Stimulated activated CD8-positive, alpha-beta memory T cell treated with anti-CD3 and anti-CD28 coated beads, Interleukin-7, amount 100 ng/mL, for 48 hours (primary cell): ENCODE results near the gene MSANTD1.
"Not testable (repeated sequence)": the region's sequence is repeated elsewhere in the genome, so short reads cannot be mapped to it uniquely, and the experiment has no call there.

Experiments used
- DNase-seq, 2 donors: peaks; one replicate each; pipeline ENCODE4 v3.0.0-alpha.2; 2020; ENCODE audit warnings: low read depth in 1 of 2; ENCODE audit errors: extremely low read depth in 1 of 2

MSANTD1 gene

DNA sequence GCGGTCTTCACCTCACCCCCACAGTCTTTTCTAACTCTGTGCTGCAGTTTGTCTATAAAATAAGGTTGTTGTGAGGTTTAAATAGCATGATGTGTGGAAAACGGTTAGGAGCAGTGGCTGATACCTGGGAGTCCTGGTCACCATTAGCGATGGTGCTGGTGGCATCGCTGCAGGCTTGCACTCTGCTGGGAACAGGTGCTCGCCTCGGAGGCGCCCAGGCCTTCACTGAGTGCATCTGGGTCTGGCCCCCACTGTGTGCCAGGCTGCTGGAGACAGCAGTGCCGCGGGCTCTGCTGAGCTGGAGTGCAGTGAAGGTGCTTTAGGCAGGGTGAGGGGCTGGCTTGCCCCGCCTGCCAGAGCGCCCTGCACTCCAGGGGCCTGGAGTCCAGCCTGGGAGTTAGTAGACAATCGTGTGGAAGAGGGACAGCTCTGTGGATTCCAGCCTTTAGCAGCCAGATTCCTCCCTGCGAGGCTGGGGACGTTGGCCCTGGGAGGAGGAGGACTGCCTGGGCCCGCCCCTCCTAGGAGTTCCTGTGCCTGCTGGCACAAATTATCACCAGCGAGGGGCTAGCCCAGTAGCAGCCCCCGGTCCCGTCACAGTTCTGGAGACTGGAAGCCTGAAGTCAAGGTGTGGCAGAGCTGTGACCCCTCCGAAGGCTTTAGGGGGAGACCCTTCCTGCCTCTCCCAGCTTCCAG lies 51.2 kb downstream of the MSANTD1 start:
- no peak for DNase-seq

DNA sequence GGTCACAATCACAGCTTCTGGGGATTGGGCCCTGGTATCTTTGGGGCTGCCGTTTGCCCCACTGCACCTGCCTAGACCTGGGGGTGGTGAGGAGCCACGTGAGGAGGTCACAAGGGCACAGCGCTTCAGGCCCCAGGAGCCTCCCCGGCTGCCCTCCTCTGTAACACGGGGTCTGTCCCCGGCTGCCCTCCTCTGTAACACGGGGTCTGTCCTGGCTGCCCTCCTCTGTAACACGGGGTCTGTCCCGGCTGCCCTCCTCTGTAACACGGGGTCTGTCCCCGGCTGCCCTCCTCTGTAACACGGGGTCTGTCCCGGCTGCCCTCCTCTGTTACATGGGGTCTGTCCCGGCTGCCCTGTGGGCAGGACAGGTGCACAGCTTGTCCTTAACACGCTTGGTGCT lies 51.9 kb downstream of the MSANTD1 start:
- not testable (repeated sequence) for DNase-seq

DNA sequence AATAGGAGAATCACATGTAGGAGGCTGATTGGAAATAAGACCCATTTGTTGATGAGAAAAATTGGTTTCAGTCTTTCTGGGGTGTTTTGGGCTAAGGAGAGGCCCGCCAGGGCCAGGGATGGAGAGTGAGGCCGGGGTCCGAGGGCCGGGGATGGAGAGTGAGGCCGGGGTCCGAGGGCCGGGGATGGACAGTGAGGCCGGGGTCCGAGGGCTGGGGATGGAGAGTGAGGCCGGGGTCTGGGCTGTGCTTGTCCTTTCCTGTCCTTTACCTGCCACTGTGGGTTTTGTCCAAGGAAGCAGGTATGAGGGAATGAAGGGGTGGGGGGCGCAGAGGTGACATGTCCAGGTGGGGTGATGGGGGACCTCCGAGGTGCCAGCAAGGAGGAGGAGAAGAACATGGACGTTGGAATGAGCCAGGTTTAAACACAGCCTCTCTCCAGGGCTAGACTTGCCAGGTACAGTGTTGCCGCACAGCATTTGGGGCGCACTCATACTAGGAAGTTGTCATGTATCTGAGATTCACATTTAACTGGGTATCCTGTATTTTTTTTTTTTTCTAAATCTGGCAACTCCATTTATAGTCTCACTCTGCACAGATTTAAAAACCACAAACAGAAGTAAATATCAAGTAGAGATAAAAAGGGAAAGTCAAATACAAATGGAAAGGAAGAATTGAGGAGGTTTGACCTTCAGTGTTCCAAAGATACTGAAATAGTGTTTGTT lies 52.7 kb downstream of the MSANTD1 start:
- no peak for DNase-seq

DNA sequence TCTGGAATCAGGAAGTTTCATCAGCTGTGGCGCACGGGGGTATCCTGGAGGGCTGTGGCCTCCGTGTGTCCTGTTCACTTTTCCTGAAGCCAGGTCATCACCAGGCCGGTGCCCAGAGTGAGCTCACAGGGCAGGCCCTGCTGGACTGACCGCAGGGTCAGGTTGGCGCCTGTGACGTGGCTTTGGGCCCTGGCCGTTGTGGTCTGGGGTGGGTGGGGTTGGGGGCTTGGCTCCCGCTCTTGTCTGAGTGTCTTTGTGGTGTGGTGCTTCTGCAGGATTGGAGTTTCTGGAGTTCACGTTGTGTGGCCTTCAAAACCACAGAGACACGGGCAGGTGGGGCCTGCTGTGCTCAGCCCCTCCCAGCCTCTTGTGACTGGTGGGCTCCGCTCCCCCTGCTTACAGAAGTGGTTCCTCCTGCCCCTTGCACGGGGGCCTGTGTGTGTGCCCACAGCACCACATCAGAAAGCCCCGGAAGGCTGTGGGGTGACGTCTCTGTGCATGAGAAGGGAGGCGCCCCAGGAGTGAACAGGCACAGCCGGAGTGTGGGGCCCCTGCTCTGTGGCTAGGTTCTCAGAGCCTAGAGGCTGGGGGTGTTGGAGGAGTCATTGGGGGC lies 53.3 kb downstream of the MSANTD1 start:
- peak; percentile 63 to 85 for DNase-seq

DNA sequence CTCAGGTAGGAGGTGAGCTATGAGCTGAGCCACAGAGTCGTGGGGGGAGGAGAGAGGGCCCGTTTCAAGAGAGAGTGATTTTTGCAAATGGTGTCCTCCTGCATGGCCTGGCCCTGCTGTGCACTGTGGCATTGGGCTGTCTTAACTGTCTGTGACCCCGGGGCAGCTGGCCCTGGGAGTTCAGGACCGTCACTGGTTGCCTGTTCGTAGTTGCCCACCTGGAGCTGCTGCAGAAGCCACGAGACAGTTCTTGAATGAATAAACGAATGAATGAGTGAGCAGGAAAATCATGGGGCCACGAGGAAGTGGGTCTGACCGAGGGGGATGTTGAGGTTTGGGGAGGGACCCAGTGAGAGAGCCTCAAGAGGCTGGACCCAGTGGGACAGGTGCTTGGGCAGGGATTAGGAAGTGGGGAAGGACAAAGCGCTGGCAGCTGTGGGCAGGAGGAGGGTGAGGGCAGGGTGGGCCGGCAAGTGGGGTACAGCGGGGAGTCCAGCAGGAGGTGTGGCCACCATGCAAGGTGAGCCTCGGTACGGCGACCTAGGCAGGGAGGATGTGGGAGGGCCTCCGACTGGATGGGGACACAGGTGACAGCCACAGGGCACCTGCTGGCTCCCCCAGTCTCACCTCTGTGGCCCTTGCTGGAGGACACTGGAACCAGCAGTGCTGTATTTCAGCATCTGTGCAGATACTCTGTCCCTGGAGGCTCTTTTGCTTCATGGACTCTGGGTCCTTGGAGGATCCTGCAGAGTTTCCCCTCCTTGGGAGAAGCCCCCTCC lies 54.0 kb downstream of the MSANTD1 start:
- no peak for DNase-seq

DNA sequence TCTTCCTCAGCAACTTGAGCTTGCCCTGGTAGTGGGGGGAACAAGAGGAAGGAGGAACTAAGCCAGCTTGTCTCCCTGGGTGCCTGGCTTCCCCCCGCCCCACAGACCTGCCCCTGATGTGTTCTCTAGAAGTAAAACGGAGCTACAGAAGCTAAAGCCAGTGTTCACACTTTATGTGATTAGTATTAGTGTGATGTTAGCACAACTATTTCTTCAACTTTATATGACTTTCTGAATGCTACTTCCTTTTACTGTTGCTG lies 54.5 kb downstream of the MSANTD1 start:
- no peak for DNase-seq

DNA sequence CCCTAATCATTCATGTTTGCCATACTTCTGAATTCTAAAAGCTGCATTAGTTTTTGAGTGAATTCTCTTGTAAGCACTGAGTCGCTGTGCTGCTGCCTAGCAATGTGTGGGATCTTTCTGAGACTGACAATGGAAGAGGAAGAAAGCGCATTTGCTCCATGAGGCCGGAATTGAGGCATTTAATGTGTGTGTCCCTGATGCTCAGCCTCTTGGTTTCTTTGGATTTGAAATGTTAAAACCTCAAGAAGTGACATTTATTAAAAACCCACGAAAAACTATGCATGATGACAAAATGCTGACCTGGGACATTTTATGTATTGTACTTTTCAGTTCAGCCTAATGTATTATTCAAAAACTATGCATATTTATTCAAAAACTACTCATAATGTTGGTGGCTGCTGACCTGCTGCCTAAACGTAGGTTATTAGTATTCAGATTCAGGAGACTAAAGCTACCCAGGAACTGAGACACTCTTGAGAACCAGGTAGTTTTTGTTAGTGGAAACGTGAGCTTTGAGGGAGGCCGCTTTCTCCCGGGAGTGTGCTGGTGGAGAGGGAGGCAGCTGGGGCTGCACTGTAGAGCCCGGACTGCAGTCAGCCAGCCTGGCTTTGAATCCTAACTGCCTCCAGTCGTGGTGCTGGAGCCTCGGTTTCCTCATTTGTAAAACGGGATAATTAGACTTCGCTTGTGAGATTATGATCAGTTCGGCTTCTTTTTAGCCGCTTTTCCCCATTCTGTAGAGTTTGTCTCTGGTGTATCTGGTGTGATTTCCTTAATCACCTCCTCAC lies 55.2 kb downstream of the MSANTD1 start:
- no peak for DNase-seq

DNA sequence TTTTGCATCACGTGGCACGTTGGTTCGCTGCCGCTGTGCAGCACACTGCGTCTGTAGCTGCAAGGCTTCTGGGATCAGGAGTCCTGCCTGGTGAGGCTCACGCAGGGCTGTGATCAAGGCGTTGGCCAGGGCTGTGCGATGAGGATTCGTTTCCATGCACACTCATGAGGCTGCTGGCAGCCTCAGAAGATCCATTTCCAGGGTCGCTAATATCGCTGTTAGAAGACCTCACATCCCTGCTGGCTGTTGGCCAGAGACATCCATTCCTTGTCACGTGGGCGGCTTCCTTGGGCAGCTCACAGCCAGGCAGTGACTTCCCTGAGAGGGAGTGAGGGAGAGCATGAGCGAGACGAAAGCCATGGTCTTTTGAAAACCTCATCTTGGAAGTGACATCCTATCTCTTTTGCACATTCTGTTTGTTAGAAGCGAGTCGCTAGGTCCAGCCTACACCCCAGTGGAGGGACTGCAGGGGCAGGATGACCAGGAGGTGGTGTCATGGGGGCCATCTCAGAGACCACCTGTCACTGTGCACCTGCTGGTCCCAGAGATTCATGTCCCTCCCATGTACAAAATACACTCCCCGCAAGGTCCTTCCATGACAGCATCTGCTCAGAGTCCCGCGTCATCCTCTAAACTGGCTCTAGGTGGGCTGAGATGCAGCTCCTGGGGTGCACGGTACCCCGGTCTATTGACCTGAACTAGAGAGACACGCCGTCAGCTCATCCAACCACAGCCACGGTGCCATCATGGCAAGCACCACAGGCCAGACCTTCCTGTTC lies 56.1 kb downstream of the MSANTD1 start:
- no peak for DNase-seq

DNA sequence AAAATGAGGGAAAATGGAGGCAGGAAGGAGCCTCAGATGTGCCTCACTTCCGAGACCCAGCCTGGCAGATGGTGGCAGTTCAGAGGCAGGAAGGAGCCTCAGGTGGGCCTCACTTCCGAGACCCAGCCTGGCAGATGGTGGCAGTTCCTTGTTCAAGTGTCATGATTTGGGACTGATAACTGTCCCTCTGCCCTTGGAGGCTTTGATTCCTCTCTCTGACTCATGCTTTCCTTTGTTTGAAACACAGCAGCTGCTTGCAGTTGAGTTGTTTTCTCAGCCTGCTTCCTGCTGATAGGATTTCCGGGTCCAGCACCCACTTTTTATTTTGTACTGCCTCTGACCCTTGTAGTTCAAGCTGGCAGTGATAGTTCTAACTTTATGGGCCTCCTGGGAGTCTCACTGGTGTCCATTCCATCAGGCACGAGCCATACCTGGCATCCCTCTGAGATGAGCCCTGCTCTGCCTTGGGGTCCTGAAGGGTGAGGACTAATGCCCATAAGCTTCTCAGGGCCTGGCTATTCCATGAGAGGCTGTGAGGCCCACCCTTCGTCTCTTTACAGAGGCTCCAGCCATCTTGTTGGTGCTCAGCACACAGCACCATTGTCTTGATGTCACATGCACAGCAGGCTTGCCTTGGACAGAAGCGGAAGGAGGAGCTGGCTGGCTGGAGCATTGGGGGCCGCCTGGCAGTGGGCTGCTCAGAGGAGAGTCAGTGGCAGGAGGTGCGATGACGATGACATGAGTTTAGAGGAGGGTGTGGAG lies 56.8 kb downstream of the MSANTD1 start:
- DNase-seq: no peak
